Lower lobe of right lung (tissue), 2 donors: ENCODE results near the gene NUP98. TPM values are rescaled to one million over a fixed set of nuclear protein-coding genes. Genes with fewer than 3 reads are reported as not detected.

Experiments
- ATAC-seq, 2 donors: fragments of 200-7000 bp; cut with Tn5 transposase; one replicate each; pipeline ENCODE4 v1.9.1; 2020 to 2022; ENCODE audit warnings: mild to moderate bottlenecking in 2 of 2, moderate library complexity in 2 of 2
- DNase-seq: peaks from one replicate; pipeline ENCODE4 v3.0.0-alpha.2; 2020
- H3K27ac ChIP-seq: fragments of 200-600 bp; one replicate; pipeline ENCODE4 v1.8.0; 2022
- H3K27me3 ChIP-seq: fragments of 200-600 bp; one replicate; pipeline ENCODE4 v1.8.0; 2022; ENCODE audit warnings: low read depth
- H3K36me3 ChIP-seq: fragments of 200-600 bp; one replicate; pipeline ENCODE4 v1.8.0; 2022; ENCODE audit warnings: mild to moderate bottlenecking
- H3K4me1 ChIP-seq: fragments of 200-600 bp; one replicate; pipeline ENCODE4 v1.8.0; 2022
- H3K4me3 ChIP-seq: fragments of 200-600 bp; one replicate; pipeline ENCODE4 v1.8.0; 2022; ENCODE audit warnings: mild to moderate bottlenecking
- H3K9me3 ChIP-seq: fragments of 200-600 bp; one replicate; pipeline ENCODE4 v1.8.0; 2022
- CTCF ChIP-seq: fragments of 200-600 bp; IDR thresholded peaks from one replicate; pipeline ENCODE4 v1.8.0; 2022; ENCODE audit warnings: antibody characterized with exemption, mild to moderate bottlenecking
- intact Hi-C: fragments of 100-400 bp; cut with DNase I; formaldehyde crosslinking; loops from one replicate; pipeline ENCODE4 v1.11.0; 2022
- total RNA-seq: library from RNA; stranded (reverse); fragmentation: NEBNext Ultra II Directional; extraction: Animal tissue kit (Norgen Biotek cat#: 25700); gene quantifications from one replicate; pipeline ENCODE4 v1.2.1, GENCODE V29; 2021
- donor health status: DM: no; HTN: yes; CAD: no; lungs with severe emphysema.

NUP98 gene
- total RNA-seq, 1 donor from 2014 or later, result 62.3 TPM

- H3K36me3 ChIP-seq, result peaks cover 37% of the 10 kb centered on the region
- no peak overlapping the region for H3K27ac ChIP-seq
- H3K9me3 ChIP-seq, result no peaks in the 10 kb centered on the region
- peaks cover 67% of the 10 kb centered on the region for H3K4me1 ChIP-seq
- TF ChIP-seq CTCF, result no peak
- H3K27me3 ChIP-seq, result no peaks in the 10 kb centered on the region
- ATAC-seq (peak; percentile 69 to 70), DNase-seq (peak; percentile 74)
- intact Hi-C loops, result no loop called here
- H3K4me3 ChIP-seq, result no peak overlapping the region
Measured at GRCh38 chr11:3831378-3832239, 34.3 kb upstream of the NUP98 start.

- ATAC-seq (no peak), DNase-seq (no peak)
- no peak for TF ChIP-seq CTCF
- H3K36me3 ChIP-seq, result peaks cover 44% of the 10 kb centered on the region
- peaks cover 59% of the 10 kb centered on the region for H3K4me1 ChIP-seq
- H3K9me3 ChIP-seq, result no peaks in the 10 kb centered on the region
- H3K27me3 ChIP-seq, result no peaks in the 10 kb centered on the region
- intact Hi-C loops, result no loop called here
- peak overlapping the region; percentile 44 for H3K27ac ChIP-seq
- no peak overlapping the region for H3K4me3 ChIP-seq
Measured at GRCh38 chr11:3830730-3831129, 33.4 kb upstream of the NUP98 start.

- H3K4me1 ChIP-seq, result peaks cover 52% of the 10 kb centered on the region
- H3K27me3 ChIP-seq, result no peaks in the 10 kb centered on the region
- ATAC-seq, result no peak
- no peak overlapping the region for H3K27ac ChIP-seq
- intact Hi-C loops, result no loop called here
- no peak for TF ChIP-seq CTCF
- no peaks in the 10 kb centered on the region for H3K9me3 ChIP-seq
- no peak for DNase-seq
- no peak overlapping the region for H3K4me3 ChIP-seq
- H3K36me3 ChIP-seq, result peaks cover 51% of the 10 kb centered on the region
Measured at GRCh38 chr11:3830088-3830487, 32.7 kb upstream of the NUP98 start.

- Histone ChIP-seq H3K4me3 (no peak overlapping the region), H3K27ac (no peak overlapping the region), H3K27me3 (no peaks in the 10 kb centered on the region), H3K4me1 (peaks cover 27% of the 10 kb centered on the region), H3K9me3 (no peaks in the 10 kb centered on the region), H3K36me3 (peaks cover 47% of the 10 kb centered on the region)
- no peak for DNase-seq
- no peak for TF ChIP-seq CTCF
- ATAC-seq, result no peak
- intact Hi-C loops, result no loop called here
Measured at GRCh38 chr11:3827434-3828186, 30.3 kb upstream of the NUP98 start.

- Histone ChIP-seq H3K4me3 (no peak overlapping the region), H3K27ac (no peak overlapping the region), H3K27me3 (no peaks in the 10 kb centered on the region), H3K4me1 (peaks cover 19% of the 10 kb centered on the region), H3K36me3 (peaks cover 47% of the 10 kb centered on the region), H3K9me3 (no peaks in the 10 kb centered on the region)
- ATAC-seq (no peak), DNase-seq (no peak)
- TF ChIP-seq CTCF, result no peak
- intact Hi-C loops, result no loop called here
Measured at GRCh38 chr11:3826721-3827120, 29.4 kb upstream of the NUP98 start.
